DMS53 (cell line): Measurements from ENCODE around the gene TCEA3.

Experiments used
- DNase-seq: peaks from one replicate; lab custom pipeline; 2025; lab: John Stamatoyannopoulos, UW

Gene TCEA3

DNA sequence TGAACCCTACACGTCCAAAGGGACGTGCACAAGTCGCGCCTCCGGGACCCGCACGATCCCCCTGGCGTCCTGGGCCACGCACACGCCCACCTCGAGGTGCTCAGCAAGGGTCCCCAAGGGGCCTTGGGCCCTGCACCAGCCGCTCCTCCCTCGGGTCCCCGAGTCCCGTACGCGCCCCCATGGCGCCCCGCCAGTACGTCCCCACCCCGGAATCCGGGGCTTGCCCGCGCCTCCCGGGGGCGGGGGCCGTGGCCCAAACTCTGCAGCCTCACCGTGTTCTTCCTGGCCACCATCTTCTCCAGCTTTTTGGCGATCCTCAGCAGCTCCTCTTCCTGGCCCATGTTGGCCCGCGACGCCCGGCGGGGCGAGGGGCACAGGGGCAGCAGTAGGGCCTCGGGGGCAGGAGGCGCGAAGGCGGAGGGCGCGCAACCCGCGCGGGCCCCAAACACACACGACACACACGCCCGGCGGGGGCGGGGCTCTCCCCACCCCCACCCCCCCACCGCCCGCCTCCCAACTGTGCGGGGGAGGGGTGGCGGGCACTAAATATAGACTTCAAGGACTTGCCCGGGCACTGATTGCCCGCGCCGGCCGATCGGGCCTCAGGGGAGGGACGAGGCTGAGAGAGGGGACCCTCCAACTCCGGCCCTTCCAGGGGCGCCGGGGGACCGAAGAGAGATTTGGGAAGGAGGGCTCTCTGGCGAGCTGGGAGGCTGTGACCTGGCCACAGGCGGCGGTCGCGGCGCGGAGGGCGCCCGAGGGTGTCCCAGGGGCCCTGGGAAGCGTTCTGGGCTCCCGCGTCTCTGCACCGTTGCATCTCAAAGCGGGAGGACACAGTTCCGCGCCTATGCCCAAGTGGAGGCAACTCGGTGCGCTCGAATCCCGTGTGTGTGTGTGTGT, at the start of gene TCEA3:
Gene TCEA3, minus strand, starts transcription at position 456 of the 900 bp plus-strand sequence. Its CDS starts 115 bp downstream, at position 341.
- peak; percentile 63 for DNase-seq

DNA sequence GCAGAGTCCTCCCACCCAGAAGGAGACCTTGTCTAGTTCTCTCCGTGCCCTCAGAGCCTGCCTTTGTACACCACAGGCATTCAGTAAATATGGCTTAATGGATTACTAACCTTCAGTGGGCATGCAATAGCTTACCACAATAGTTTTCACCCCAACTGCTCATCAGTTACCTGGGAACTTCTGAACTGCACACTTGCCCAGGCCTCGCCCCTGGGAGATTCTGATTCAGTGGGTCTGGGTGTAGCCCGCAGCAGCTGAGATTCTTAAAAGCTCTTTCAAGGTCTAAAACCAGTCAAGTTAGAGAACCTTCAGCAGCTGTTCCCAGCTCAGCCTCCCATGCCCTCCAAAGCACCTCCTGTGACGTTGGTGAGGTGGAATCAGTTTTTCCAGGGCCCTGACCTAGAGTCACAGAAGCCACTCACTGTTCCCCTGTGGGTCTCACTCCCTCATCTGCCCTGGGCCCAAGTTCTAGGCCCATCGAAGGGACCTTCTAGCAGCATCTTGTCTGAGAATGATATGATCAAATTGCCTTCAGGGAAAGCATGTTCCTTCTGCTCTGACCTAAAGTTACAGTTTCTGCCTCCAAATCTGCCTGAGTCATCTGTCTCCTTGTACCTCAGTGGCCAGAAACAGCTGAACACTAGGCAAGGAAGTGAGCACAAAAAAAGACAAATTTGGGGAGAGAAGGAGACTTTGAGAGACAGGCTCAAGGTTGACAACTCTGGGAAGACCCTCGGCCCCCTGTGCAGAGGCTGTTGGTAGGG, 48.7 kb upstream of the TCEA3 start:
- no peak for DNase-seq

GRCh38 chr1:23472351-23473036, 47.9 kb upstream of the TCEA3 start:
- DNase-seq, result no peak

- no peak for DNase-seq
Measured at GRCh38 chr1:23471473-23472075, 47.0 kb upstream of the TCEA3 start.

DNA sequence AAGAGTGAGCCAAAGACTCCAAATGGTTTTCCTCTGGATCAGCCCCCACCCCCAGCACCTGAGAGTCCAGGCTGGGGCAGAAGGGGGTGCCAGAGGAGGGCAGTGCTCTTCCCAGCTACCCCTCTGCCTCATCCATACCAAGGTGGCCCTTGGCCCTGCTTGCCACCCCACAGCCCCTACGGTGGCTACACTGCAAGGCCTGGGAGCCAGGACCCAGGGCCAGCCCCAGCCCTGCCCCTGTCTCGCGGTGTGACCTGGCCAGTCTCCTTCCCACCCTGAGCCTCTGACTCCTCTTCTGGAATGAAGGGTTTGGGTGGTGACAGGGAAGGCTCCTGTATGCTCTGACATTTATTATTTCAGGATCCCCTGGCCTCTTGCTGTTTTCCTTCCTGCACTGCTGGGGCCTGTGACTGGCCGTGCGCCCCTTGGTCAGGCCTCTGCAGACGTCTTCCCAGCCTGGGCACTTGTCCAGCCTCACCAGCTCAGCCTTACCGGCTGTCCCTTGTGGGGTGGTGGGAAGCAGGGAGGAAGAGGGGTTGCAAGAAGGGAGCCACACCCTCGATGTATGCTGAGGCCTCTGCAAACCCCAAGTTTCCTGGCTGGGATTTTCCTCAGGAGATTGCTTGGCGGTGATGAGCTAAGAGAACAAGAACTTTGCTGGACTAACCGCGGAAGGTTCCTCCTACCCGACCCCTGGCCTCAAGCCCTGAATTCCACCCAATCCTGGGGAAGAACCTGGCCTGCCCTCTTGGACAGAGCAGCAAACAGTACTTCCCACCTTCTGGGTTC, 45.9 kb upstream of the TCEA3 start:
- no peak for DNase-seq

DNA sequence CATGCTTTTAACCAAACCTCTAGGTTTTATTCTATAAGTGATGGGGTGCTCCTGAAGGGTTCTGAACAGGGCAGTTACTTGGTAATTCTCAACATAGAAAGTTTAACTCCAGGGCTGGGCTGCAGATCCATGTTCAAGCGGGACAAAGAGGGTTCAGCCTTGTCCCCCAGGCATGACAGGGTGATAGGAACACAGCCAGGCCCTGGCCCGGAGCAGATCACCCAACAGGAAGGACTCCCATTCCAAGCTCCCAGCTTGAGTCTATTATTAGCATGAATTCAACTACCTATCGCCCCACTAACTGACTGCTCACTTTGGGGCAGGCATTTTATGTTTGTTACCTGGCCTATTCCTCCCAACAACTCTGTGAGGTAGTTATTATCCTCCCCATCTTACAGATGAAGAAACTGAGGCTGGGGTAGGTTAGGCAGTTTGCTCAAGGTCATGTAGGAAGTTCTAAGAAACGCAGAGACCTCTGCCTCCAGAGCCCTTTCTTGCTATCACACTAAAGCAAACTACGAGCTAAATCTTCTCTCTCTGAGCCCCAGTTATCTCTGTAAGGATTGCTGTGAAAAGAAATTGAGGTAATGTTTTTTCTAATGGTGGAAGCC, 44.9 kb upstream of the TCEA3 start:
- DNase-seq, result no peak

GRCh38 chr1:23466423-23466989, 42.0 kb upstream of the TCEA3 start:
- DNase-seq, result no peak

DNA sequence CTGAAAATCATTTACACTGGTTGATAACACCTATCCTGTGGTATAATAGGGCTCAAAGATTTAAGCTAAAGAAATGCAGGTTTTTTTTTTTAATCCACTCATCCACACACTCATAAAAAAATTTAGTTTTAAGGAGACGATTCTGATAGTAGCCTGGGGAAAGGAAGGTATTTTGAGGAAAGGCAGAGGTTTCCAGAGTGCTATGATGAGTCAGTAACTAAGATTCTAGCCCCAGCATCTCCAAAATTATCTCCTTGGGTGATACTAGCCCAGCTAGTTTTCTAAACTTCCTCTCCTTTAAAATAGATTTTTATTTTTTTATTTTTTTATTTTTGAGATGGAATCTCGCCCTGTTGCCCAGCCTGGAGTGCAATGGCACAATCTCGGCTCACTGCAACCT, 38.7 kb upstream of the TCEA3 start:
- no peak for DNase-seq

DNA sequence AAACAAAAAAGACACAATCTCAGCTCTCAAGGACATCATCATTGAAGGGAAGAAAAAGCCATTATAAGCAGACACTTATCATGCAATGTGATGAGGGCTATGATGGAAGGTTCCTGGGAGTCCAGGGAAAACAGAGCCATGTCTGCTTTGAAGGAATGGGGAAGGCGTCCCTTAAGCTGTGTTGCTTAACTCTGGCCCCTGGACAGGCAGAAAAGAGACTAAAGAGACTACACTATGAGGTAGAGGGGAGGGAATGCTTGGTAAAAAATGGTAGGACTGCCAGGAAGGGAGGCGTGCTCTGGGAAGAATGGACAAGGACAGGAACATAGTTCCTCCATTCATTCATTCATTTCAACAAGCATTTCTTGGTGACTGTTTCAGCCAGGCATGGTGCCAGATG, 38.2 kb upstream of the TCEA3 start:
- DNase-seq, result no peak

DNA sequence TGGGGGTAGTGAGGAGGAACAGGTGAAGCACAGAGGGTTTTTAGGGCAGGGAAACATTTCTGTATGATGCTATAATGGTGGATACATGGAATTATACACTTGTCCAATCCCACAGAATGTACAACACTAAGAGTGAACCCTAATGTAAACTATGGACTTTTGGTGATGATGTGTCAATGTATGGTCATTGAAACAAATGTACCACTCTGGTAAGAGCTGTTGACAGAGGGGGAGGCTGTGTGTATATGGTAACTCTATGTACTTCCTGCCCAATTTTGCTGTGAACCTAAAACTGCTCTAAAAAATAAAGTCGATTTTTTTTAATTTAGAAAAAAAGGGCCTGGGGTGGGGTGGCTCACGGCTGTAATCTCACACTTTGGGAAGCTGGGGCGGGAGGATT, 36.5 kb upstream of the TCEA3 start:
- DNase-seq, result no peak

- no peak for DNase-seq
Measured at GRCh38 chr1:23460519-23460918, 36.0 kb upstream of the TCEA3 start.

GRCh38 chr1:23459338-23459757, 34.8 kb upstream of the TCEA3 start:
- peak; percentile 38 for DNase-seq

- DNase-seq, result no peak
Measured at GRCh38 chr1:23456226-23456625, 31.7 kb upstream of the TCEA3 start.

DNA sequence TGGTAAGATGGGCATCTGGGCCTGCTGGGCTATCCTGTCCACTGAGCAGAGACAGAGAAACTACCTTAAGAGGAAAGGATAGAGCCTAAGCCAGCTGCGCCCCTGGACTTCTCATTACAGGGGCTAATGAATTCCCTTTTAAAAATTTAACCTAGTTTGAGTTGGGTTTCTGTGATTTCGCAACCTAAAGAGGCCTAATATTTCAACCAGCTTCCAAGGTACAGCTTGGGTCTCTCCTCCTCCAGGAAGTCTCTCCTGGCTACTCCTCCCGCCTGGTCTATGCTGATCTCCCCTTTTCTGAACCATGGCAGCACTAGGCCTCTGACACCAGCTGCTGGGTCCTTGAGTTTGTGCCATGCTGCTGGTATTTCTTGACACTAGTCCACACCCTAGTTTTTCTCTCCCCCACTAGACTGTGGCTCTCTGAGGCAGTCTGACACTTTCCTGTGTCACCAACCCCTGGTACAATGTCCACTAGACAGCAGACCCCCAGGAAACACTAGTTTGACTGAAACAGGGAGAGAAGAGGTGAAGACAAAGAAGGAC, 29.0 kb upstream of the TCEA3 start:
- no peak for DNase-seq

- peak; percentile 84 for DNase-seq
Measured at GRCh38 chr1:23452011-23452411, 27.5 kb upstream of the TCEA3 start.

- no peak for DNase-seq
Measured at GRCh38 chr1:23451441-23451840, 26.9 kb upstream of the TCEA3 start.

- DNase-seq, result no peak
Measured at GRCh38 chr1:23450894-23451293, 26.3 kb upstream of the TCEA3 start.

DNA sequence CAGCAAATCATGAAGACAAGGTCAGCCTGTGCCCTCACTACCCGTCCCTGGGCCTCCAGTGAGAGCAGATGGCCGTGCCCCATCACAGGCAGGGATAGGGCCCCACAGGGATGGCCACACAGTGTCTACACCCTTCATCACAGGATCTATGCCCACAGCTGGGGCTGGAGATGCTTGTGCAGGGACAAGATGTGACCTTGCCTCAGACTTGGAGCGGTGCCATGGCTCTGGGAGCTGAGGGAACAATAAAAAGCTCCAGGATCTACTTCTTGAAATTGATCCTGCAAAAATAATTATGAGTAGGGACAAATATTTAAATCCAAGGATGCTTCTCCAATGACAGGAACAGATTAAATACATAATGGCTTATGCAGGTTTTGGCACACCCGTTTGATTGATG, 25.4 kb upstream of the TCEA3 start:
- no peak for DNase-seq

DNA sequence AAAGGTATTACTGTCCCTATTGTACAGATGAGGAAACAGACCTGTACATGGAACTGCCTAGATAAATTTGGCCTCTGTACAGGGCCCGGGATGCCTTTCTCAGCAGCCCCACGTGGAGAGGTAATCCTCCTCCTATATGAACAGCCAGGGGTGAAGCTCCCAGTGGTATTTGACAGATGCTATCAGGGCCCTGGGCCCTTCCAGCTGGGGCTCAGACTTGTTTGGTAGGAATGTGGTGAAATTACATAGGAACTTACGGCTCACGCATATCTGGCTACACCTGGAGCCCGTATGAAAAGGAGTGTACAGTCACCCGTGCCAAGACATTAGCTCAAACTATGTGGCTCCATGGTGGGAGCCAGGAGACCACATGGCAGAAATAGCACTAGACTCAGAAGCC, 24.8 kb upstream of the TCEA3 start:
- no peak for DNase-seq

- DNase-seq, result no peak
Measured at GRCh38 chr1:23448846-23449245, 24.3 kb upstream of the TCEA3 start.
